HL-60/S4 treated with retinoic acid at 250 ng/mL for 4 days and 3 days (cell line): ENCODE data around the gene AFDN.

Experiments used
- in situ Hi-C: fragments of 300-500 bp; cut with MboI; formaldehyde crosslinking; loops from 2 replicates; pipeline ENCODE4 v1.7.0; 2022; ENCODE audit warnings: low sequenced_read_pairs

AFDN gene

DNA sequence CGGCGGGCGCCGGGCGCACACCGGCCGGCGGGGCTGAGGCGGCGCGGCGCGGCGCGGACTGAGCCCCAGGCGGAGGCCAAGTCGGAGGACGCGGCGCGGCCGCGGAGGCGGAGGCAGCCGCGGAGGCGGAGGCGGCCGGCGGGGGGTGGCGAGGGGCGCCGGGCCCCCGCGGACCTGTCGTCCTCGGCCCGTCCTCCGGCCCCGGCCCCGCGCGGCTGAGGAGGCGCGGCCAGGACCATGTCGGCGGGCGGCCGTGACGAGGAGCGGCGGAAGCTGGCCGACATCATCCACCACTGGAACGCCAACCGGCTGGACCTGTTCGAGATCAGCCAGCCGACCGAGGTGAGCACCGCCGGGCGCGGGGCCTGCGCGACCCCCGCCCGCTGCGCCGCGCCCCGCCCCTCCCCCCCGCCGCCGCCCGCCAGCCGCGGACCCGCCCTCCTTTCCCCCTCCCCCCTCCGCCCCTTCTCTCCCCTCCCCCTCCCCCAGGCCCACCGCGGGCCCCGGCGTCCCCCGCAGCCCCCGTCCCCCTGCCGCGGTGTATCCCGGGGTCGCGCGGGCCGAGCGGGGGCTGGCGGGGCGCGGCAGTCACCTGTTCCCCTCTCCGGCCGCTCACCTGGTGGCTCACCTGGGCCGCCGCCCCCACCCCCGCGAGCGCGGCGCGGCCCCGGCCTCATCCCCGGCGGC, at the start of gene AFDN:
Gene AFDN, plus strand, starts transcription at position 16 of the 687 bp plus-strand sequence. Its CDS starts 222 bp downstream, at position 238.
- in situ Hi-C loops: no loop called here

GRCh38 chr6:167778497-167779128, 48.1 kb upstream of the AFDN start:
- in situ Hi-C loops: no loop called here

DNA sequence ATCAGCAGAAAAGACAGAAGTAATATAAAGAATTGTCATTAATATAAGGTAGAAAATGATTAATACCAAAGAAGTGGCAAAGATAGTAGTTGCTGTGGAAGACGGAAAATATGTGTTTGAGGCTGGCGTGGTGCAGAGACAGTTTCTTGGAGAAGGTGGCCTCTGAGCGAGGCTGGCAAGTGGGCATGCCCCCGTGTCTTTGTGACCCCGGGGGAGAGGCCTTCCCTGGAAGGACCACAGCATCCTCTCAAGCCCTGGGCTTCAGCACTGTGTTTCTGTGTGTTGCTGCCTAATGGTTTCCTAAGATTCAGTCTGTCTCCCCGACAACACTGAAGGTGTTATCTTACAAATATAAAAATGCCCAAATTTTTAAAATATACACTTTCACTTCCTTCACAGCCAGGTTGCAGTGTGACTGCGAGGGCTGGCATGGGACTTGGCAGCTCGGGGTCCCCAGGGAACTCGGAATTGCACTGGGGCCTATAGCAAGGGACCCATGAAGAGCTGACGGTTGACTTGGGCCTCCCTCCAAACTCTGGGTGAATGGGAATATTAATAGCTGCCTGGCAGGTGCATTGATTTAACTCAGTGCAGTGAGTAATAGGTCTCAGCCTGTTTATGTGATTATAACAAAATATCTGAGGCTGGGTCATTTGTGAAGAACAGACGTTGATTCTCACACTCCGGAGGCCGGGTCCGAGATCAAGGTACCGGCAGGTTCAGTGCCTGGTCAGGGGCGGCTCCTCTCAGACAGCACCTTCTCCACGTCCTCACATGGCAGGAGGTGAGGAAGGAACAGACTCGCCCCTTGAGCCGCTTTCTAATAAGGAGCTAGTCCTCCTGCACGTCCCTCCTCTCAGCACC, 47.4 kb upstream of the AFDN start:
- in situ Hi-C loops: no loop called here

- in situ Hi-C loops: no loop called here
These were observed 46.6 kb upstream of the AFDN start for GRCh38 chr6:167779993-167780655.

DNA sequence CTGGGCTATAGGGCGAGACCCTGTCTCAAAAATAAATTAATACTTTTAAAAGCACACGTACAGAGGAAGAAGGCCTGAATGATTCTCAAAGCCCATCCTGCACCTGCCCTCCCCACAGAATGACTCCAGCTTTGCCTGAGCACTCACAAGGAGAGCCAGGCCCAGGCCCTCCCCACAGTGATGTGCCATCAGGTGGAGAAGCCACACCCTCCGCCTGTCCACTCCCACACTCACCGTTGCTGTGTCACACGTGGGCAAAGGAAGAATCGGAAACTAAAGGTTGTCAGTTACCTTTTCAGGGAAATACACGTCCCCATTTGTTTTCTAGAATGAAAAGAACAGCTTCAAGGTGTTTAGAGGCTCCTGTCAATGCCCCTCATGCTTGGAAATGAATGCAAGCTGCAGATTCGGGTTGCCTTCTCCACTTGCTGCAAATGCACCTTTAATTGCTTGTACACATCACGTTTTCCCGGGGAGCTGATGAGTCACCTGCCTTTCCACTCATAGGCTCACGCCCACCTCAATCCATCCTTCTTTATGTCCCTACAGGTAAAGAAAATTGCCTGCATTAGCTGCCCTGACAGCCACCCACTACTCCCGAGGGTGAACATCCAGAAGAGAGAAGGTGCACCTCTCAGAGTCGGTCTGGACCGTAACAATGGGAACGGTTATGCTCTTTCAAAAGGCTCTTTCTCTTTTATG, 45.5 kb upstream of the AFDN start:
- in situ Hi-C loops: no loop called here

DNA sequence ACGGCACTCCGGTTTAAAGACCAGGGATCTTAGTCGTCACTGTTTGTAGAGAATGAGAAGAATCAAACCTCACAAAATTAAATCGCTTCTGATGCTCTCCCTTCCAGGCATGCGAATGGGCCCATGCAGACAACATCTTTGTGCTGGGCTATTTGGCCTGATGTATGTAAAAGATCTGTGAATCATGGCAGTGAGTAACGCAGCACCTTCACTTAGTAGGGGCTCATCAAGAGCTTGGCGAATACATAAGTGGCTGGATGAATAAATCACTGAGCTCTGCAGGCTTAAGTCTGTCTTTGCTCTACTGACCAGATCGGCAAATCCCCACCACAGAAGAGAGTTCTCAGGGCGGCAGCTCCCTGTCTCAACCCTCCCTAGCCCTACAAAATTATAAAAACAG, 44.8 kb upstream of the AFDN start:
- in situ Hi-C loops: no loop called here

- in situ Hi-C loops: no loop called here
These were observed 43.8 kb upstream of the AFDN start for GRCh38 chr6:167782698-167783517.

DNA sequence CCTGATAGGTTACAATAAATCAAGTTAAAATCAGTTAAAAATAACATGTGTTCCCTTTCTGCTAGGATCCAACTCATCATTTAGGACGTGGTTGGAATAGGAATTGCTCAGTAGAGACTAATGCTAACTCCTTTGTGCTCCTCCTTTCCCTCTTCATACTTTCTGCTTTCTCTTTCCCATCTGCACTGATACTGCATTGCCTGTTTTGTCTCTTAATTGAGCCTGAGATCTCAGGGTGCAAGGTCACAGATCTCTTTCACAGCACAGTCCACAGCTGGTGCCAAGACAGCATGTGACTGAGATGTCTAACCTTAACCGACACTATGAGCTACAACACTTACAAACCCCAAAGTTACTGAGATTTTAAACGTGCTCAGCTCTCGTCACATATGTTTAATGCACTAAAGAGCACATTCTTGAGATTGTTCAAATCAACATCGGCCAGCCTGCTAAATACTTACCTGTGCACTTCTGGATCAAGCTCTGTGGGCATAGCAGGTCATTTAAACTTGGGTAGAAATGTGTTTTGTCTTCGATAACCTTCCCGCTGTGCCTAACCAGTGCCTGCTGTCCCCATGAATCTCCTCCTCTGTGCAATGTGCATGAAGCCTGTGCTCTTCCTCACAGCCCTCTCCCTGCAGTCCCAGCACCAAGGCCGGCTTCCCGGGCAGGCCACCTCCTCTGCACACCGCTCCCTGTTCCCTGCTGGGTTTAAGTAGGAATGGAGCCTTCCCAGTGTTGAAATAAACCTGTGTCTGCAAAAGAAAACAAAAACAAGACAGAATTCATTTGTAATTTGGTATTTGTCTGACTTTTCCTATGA, 39.6 kb upstream of the AFDN start:
- in situ Hi-C loops: no loop called here

GRCh38 chr6:167787896-167788562, 38.7 kb upstream of the AFDN start:
- in situ Hi-C loops: no loop called here

DNA sequence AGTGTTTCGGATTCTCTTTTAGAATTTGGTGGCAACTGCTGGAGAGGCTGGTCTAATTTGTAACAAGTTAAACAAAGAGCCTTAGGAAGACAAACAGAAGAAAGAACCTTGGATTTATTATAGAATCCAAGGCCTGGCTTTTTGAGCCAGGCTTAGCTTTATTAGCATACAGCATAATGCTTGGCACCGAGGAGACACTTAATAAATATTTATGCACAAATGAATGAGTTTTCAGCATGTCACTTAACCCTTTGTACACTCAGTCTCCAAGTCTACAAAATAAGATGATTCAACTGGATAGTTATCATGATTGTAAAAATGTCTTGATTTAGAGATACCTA, 38.2 kb upstream of the AFDN start:
- in situ Hi-C loops: no loop called here

- in situ Hi-C loops: no loop called here
These were observed 37.4 kb upstream of the AFDN start for GRCh38 chr6:167789358-167789757.

GRCh38 chr6:167791091-167791779, 35.5 kb upstream of the AFDN start:
- in situ Hi-C loops: no loop called here

DNA sequence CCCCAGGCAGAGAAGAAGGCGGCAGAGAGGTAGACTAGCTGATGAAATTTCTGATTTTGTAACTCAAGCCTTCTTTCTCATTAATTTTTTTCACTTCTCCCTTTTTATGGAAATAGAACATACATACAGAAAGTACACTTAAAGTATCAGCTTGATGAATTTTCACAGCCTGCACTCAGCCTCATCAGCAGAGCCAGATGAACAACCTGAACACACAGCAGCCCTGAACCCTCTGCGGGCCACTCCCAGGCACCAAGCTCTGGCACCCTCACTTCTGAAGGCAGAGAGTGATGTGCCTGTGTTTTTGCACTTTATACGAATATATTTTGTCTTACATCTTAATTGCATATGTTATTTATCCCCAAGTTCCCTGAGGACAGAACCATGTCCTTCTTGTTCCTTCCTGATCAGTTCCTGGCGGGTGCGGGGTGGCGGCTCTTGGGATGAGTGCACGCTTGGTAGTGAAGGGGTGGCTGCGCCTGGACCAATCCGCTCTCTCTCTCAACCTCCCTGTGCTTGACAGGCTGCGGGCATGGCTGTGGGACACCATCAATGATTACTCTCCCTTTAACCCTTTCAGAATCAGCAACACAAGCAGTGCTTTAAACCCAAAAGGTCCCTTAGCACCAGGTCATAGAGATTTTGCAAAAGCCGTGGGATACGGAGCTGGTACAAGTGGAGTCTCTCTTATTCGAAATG, 34.8 kb upstream of the AFDN start:
- in situ Hi-C loops: no loop called here

GRCh38 chr6:167793421-167793820, 33.3 kb upstream of the AFDN start:
- in situ Hi-C loops: no loop called here

DNA sequence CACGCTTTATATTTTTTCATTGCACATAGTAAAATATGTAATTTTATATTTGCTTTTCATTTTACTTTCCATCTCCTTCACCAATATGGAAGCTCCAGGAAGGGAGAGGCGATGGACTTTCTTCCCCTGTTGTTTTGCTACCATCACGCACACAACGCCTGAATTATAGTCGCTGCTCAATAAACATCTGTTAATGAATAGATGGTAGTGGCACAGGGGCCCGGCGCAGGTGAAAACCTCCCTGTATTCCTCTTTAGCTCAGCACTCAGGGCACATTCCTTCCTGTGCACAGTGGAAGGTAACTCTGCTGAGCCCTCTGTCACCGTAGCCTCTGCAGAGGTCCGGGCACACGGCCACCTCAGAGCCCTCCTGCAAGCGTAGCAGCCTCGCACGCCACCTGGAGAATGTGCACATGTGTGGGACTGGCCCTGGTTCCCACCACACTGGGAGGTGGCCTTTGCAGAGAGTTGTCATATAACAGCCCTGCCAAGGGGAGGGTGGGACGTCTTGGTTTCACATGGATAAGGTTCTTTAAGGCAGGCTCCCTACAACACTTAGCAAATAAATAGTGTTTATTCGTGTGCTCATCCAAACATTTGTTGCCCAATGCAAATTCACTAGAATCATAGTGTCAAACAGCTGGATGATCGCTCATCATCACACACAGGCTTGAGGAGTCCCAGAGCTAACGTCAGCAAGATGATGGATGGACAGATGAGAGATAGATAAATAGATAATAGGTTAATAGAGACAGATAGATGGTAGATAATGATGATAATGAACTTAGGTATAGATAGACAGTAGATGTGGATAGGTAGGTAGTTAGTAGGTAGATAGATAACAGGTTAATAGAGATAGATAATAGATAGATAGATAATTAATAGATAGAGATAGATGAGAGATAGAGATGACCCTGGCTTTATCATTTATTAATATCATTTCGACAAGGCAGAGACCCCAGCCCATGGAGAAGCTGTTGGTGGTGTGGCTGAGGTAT, 32.3 kb upstream of the AFDN start:
- in situ Hi-C loops: no loop called here

DNA sequence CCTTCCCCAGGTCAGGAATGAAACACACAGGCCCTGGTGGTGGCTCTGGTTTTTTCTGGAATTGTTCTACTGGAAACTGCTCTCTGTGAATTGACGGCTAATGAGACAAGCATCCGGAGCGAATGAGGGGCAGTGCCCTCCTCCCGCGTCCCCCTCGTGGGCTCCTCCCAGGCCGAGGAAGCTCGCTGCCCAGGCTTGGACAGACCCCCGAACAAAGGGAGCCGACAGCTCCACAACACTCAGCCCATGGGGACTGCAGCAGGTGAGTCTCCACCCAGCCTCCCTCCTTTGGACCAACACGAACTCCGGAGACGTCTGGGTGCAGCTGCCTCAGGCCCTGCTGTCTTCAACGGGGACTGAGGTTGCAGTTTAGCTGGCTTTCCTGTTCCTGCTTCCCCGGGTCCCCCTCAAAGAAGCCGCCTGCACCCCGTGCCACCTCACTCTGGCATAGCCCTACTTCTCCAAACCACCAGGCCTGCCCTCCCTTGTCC, 31.3 kb upstream of the AFDN start:
- in situ Hi-C loops: no loop called here
